ENCODE measurements around the gene AFAP1L2.

Gene AFAP1L2

DNA sequence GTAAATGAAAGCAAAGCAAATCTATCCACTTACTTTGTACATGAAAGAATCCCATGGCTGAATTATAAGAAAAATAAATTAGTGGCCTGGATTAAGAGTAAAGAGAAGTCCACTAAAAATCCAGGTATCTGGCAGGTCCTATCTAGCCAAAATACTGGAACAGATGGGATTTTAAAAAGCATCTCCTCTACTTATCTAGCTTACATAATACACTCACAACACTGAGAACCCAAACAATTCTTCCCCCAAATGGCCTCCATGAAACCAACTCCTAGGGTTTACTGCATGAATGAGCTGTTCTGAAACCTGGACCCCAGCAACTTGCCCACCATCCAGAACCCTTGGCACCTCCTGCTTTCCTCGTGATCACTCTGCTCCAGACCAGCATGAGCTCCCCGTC is 61.3 kb downstream of the AFAP1L2 start:
- no peaks in the 10 kb centered on the region for H4K20me1 ChIP-seq (ENCODE audit: control insufficient read depth, insufficient read depth, low read depth, low read length)
- no peaks in the 10 kb centered on the region for H3K79me2 ChIP-seq (ENCODE audit: control insufficient read depth, low read length)
- no peaks in the 10 kb centered on the region for H3K9me2 ChIP-seq (replicated peaks; ENCODE audit: control insufficient read depth, low read length)
- no peak overlapping the region for H3K4me2 ChIP-seq (ENCODE audit: low read length)
- H3K9me3 ChIP-seq (ENCODE audit: control insufficient read depth, insufficient read depth, low read length), result no peaks in the 10 kb centered on the region
- H3K27me3 ChIP-seq (ENCODE audit: control insufficient read depth, low read length), result no peaks in the 10 kb centered on the region
- no peak overlapping the region for H3K27ac ChIP-seq (ENCODE audit: low read depth, low read length)
- TF ChIP-seq EZH2phosphoT487 (IDR thresholded peaks at IDR 0.05; ENCODE audit: borderline replicate concordance, low read length), result no peak
- H3K36me3 ChIP-seq (ENCODE audit: control insufficient read depth, low read length), result no peaks in the 10 kb centered on the region
- no peaks in the 10 kb centered on the region for H3K4me1 ChIP-seq (ENCODE audit: control insufficient read depth, low read length)
- no peaks in the 10 kb centered on the region for H3F3A ChIP-seq (ENCODE audit: control insufficient read depth, insufficient read depth)
- H3K4me3 ChIP-seq (ENCODE audit: low read length), result no peak overlapping the region

- H3K79me2 ChIP-seq (ENCODE audit: control insufficient read depth, low read length), result no peaks in the 10 kb centered on the region
- no peak overlapping the region for H3K27ac ChIP-seq (ENCODE audit: low read depth, low read length)
- H3F3A ChIP-seq (ENCODE audit: control insufficient read depth, insufficient read depth), result no peaks in the 10 kb centered on the region
- H3K36me3 ChIP-seq (ENCODE audit: control insufficient read depth, low read length), result no peaks in the 10 kb centered on the region
- TF ChIP-seq CTCF (IDR thresholded peaks at IDR 0.05; ENCODE audit: low read depth, low read length, poor library complexity, severe bottlenecking) (no peak), EZH2phosphoT487 (IDR thresholded peaks at IDR 0.05; ENCODE audit: borderline replicate concordance, low read length) (no peak)
- H3K9me3 ChIP-seq (ENCODE audit: control insufficient read depth, insufficient read depth, low read length), result no peaks in the 10 kb centered on the region
- H4K20me1 ChIP-seq (ENCODE audit: control insufficient read depth, insufficient read depth, low read depth, low read length), result no peaks in the 10 kb centered on the region
- H3K9me2 ChIP-seq (replicated peaks; ENCODE audit: control insufficient read depth, low read length), result no peaks in the 10 kb centered on the region
- H3K4me3 ChIP-seq (ENCODE audit: low read length), result no peak overlapping the region
- no peaks in the 10 kb centered on the region for H3K4me1 ChIP-seq (ENCODE audit: control insufficient read depth, low read length)
- H3K4me2 ChIP-seq (ENCODE audit: low read length), result no peak overlapping the region
- H3K27me3 ChIP-seq (ENCODE audit: control insufficient read depth, low read length), result no peaks in the 10 kb centered on the region
Measured at GRCh38 chr10:114340816-114341215, 63.5 kb downstream of the AFAP1L2 start.

- H3K4me2 ChIP-seq (ENCODE audit: low read length), result no peak overlapping the region
- H3K9me3 ChIP-seq (ENCODE audit: control insufficient read depth, insufficient read depth, low read length), result no peaks in the 10 kb centered on the region
- no peaks in the 10 kb centered on the region for H3F3A ChIP-seq (ENCODE audit: control insufficient read depth, insufficient read depth)
Measured at GRCh38 chr10:114337510-114338462, 66.5 kb downstream of the AFAP1L2 start.

More at GRCh38 chr10:114337510-114338462, 66.5 kb downstream of the AFAP1L2 start:
- H4K20me1 ChIP-seq (ENCODE audit: control insufficient read depth, insufficient read depth, low read depth, low read length), result no peaks in the 10 kb centered on the region
- H3K4me1 ChIP-seq (ENCODE audit: control insufficient read depth, low read length), result no peaks in the 10 kb centered on the region
- H3K4me3 ChIP-seq (ENCODE audit: low read length), result no peak overlapping the region
- no peaks in the 10 kb centered on the region for H3K27me3 ChIP-seq (ENCODE audit: control insufficient read depth, low read length)
- H3K79me2 ChIP-seq (ENCODE audit: control insufficient read depth, low read length), result no peaks in the 10 kb centered on the region
- H3K36me3 ChIP-seq (ENCODE audit: control insufficient read depth, low read length), result no peaks in the 10 kb centered on the region
- no peak overlapping the region for H3K27ac ChIP-seq (ENCODE audit: low read depth, low read length)
- no peaks in the 10 kb centered on the region for H3K9me2 ChIP-seq (replicated peaks; ENCODE audit: control insufficient read depth, low read length)
- TF ChIP-seq EZH2phosphoT487 (IDR thresholded peaks at IDR 0.05; ENCODE audit: borderline replicate concordance, low read length) (no peak), CTCF (IDR thresholded peaks at IDR 0.05; ENCODE audit: low read depth, low read length, poor library complexity, severe bottlenecking) (no peak)
